HG02588 (cell line): ENCODE results near the gene PRKCA.
"Not testable (repeated sequence)": the region's sequence is repeated elsewhere in the genome, so short reads cannot be mapped to it uniquely, and the experiment has no call there.

Source experiments
- ATAC-seq: cut with Tn5 transposase; IDR thresholded peaks from one replicate; pipeline ENCODE4 v1.9.1; 2021; ENCODE audit warnings: mild to moderate bottlenecking, moderate library complexity; ENCODE audit not compliant: unreplicated experiment

Gene PRKCA

DNA sequence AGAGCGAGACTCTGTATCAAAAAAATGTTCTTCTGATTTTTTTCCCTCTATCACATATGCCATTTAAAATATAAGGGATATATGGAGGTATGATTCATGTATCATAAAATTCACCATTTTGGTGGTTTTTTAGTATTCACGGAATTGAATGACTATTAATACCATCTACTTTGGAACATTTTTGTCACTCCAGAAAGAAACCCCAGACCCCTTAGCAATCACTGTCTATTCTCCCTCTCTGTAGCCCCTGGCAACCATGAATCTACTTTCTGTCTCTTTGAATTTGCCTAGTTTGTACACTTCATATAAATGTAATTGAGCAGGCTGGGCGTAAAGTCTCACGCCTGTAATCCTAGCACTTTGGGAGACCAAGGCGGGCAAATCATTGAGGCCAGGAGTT, 75.9 kb downstream of the PRKCA start:
- ATAC-seq: no peak

GRCh38 chr17:66379544-66379943, 77.1 kb downstream of the PRKCA start:
- no peak for ATAC-seq

- no peak for ATAC-seq
Measured at GRCh38 chr17:66379996-66380395, 77.6 kb downstream of the PRKCA start.

DNA sequence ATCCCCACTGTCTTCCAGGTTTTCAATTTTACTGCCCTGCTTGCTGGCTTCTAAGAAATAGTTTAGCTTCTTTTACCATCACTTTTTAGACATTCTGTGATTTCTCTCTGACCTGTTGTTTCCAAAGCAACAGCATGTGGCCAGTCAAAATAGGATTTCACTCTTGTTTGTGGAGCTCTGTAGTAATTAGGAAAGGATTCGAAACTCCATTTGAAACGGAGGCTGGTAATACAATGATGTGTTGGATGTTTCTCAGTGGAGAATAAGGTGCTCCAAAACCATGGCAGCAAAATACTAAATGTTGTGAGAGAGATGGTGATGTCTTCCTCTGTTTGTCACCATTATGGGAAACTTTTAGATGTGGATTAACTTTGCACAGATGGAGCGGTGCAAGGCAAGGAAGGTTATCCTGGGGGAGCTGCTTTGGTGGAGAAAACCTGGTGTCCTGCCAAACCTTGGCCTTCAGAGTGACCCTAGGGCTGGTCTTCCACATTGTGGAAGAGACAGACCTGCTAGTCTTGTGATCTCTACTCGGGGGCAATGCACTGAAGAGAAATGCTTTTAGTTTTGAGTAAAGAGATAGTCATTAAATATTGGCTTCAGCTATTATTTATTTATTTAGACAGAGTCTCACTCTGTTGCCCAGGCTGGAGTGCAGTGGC, 79.4 kb downstream of the PRKCA start:
- ATAC-seq: no peak

DNA sequence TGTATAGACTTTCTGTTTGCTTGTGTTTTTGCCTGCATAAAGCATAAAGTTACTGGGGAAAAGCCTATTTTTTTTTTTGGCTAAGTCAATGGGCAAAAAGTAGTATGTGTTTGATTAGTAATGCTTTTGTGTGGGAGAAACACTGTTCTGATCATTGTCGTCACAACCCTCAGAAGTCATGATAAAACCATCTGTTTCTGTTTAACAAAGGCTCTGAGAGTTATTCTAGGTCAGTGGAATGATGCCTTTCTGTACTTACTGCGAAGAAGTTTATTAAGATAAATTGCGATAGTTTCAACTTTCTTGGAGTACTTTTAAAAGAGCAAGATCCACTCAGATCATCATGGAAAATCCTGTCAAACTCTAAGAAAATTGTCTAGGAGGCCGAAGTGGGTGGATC, 80.9 kb downstream of the PRKCA start:
- no peak for ATAC-seq

- ATAC-seq: no peak
Measured at GRCh38 chr17:66386498-66387351, 84.3 kb downstream of the PRKCA start.

DNA sequence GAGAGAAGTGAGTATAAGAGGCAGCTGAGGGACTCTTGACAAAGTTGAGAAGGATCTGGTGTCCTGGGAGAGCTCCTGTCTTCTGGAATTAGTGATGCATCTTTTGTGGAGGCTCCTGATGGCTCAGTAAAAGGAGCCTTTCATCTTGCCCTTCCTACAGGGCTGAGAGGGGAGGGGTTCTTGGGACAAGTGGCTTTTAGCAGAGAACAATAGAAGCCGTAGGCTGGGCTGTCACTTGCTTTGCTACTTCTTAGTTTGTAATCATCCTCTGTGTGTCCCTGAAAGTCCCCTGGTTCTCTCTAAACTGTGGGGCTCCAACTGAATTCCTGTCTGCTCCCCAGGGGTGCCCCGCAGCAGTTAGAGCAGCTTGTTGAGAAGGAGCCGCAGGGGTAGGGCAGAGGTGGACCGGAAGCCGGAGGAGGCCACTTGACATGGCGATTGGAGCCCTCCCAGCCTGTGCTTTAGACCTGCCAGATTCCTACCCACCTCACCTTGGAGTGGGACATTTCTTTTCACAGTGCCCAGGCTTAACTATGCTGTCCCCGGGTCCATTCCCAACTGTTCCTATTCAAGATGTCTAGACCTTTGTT, 85.1 kb downstream of the PRKCA start:
- no peak for ATAC-seq

GRCh38 chr17:66392783-66393437, 90.5 kb downstream of the PRKCA start:
- no peak for ATAC-seq

DNA sequence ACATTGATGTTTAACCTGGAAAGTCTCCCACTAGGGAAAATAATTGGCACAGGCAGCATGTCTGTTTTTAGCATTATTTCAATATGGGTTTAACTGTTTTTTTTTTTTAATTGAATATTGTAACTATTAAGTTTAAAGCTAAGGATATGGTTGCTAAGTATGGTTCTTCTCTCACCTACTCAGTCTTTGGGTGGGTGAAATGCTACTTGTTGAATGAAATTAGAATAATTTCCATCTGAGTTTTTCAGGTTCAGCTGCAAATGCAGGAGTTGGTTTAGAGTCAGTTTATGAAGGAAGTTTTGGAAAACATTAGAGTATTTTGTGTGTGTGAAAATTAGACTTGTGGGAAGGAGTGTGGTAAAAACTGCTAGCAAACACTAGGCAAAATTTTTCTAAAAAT, 93.5 kb downstream of the PRKCA start:
- ATAC-seq: no peak

GRCh38 chr17:66397486-66397885, 95.1 kb downstream of the PRKCA start:
- no peak for ATAC-seq

- ATAC-seq: no peak
Measured at GRCh38 chr17:66398059-66398458, 95.6 kb downstream of the PRKCA start.

GRCh38 chr17:66398617-66399016, 96.2 kb downstream of the PRKCA start:
- no peak for ATAC-seq

- ATAC-seq: no peak
Measured at GRCh38 chr17:66399441-66399840, 97.0 kb downstream of the PRKCA start.

GRCh38 chr17:66400041-66400688, 97.8 kb downstream of the PRKCA start:
- ATAC-seq: not testable (repeated sequence)

GRCh38 chr17:66400698-66401097, 98.3 kb downstream of the PRKCA start:
- ATAC-seq: no peak

DNA sequence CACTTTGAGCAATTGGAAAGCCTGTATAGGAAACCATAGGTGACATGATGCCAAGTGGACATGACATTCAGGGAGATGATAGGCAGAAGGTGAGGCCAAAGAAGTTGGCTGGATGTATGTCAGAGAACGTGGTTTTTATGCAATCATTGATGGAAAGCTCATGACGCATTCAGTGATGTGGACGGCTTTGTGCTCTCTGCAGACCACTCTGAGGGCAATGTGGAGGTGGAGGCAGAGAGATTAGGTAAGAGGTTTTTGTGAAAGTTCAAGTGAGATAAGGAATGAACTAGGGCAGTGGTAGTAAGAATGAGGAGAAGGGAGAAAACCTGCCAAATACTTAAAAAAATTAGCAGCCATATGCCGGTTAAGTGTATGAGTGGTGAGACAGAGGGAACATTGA, 99.0 kb downstream of the PRKCA start:
- ATAC-seq: no peak

DNA sequence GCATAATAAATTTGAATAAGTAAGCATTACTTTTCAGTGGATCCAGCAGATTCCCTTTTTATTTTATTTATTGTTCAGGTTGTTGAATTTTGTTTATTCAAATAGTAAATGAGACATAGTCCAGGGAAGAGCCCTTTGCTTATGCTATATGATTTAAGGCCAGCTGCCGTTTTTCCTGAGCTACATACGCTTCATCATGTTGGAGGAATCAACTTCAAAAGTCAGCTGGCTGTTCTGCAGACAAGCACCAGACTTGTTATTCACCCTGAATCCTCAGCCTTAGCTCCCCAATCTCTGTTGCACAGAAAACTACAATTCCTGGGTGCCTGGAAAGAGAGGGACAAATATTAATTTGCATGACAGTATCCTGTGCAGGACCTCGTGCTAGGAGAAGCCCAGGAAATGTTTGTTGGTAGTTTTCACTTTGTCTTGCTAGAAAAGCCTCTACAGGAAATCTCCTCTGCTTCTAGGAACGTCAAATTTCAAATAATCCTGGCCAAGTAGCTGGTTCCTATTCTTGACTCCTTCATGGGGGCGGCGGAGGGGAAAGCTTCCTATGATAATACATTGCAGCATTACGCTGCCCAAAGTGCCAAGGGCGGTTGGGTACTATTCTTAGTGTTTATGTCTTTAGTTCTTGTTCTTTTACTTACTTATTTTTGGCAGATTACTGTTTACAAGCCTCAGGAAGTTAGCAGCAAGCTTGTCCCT, 101.6 kb downstream of the PRKCA start:
- no peak for ATAC-seq

DNA sequence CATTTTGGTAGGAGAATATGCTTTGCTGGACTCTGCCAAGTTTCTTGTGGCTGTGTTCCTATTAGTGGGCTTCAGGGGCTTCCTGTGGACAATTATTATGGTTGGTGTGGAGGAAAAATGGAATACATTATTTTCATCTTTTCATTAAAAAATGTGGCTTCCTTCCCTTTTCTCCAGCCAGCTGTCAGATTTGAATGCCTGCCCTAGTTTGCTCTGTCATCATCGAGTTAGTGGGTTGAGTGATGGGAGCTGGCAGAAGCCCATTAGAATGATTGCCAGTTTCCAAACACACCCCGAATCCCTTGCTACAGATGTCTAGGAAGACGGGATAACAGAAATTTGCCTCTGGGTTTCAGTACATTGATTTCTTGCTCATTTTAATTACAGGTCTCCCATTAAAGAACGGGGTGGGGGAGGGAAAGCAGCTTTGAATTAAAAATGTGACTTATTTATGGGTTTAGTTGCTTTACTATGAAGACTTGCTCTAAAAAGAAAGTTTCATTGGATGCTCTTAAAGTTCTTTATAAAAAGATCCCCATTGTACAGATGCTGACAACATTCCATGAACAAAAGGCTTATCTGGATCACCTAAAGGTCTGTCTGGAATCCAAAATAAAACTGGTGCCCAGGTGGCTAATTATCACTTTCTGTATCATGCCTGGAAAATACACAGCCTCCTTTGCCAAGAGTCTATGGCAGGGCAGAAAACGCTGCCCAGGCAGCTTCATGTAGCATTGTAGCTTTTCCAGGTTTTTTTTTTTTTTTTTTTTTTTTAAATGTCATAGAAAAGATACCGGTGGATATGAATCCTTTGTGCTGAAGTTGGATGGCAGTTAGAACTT, 103.6 kb downstream of the PRKCA start:
- ATAC-seq: no peak
